Activated T-helper 1 cell treated with anti-CD3 and anti-CD28 coated beads, Interleukin-12 subunit alpha, Interleukin-12 subunit beta, Interleukin-2, Interleukin-4 antibody, amounts not matched to agents 30 ng/mL and 10 ng/mL and 1 ng/mL, durations not matched to agents 14 hours and 24 hours and 36 hours (primary cell): ENCODE data around the gene USP44. TPM values are rescaled to one million over a fixed set of nuclear protein-coding genes. Genes with fewer than 3 reads are reported as not detected.

Experiments
- DNase-seq: peaks from one replicate; pipeline ENCODE4 v3.0.0; 2021; ENCODE audit warnings: low spot score
- H3K27ac Mint-ChIP-seq: one replicate; pipeline ENCODE4 v1.8.0; 2021; ENCODE audit warnings: mild to moderate bottlenecking, mixed read lengths
- H3K27me3 Mint-ChIP-seq: one replicate; pipeline ENCODE4 v1.8.0; 2022; ENCODE audit warnings: mild to moderate bottlenecking, moderate library complexity, mixed read lengths; ENCODE audit not compliant: insufficient read depth
- H3K36me3 Mint-ChIP-seq: one replicate; pipeline ENCODE4 v1.8.0; 2021; ENCODE audit warnings: low read depth, mixed read lengths
- H3K4me1 Mint-ChIP-seq: one replicate; pipeline ENCODE4 v1.8.0; 2021; ENCODE audit warnings: low read depth, mixed read lengths
- H3K4me3 Mint-ChIP-seq: one replicate; pipeline ENCODE4 v1.8.0; 2021; ENCODE audit warnings: mild to moderate bottlenecking, moderate library complexity, mixed read lengths
- H3K9me3 Mint-ChIP-seq: one replicate; pipeline ENCODE4 v1.8.0; 2021; ENCODE audit warnings: mixed read lengths
- intact Hi-C: fragments of 100-400 bp; cut with micrococcal nuclease; formaldehyde crosslinking; loops from one replicate; pipeline ENCODE4 v1.15.1; 2024
- total RNA-seq: library from RNA; stranded (reverse); gene quantifications from 2 replicates; pipeline ENCODE4 v1.2.3, GENCODE V29; 2022

Gene USP44
- total RNA-seq, 1 donor from 2014 or later: 4.4 TPM

DNA sequence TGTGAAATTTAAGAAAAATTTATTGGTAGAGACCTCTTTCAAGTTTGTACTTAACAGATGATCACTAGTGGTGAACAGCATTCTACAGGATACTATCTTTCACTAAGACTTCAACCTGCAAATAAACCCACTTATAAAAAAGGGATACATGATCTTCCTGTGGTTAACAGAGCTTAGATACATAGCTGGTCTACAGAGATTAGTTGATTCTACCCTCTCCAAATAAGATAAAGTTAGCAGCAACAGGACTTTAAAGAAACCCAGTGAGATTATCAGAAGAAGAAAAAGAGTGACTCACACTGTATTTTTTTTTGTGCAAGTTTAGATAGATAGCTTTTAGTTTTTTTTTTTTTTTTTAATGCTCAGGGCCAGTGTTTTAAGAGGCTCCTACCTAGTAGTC is 34.5 kb downstream of the USP44 start:
- peaks cover 26% of the 10 kb centered on the region for H3K36me3 Mint-ChIP-seq
- H3K27ac Mint-ChIP-seq: no peak overlapping the region

DNA sequence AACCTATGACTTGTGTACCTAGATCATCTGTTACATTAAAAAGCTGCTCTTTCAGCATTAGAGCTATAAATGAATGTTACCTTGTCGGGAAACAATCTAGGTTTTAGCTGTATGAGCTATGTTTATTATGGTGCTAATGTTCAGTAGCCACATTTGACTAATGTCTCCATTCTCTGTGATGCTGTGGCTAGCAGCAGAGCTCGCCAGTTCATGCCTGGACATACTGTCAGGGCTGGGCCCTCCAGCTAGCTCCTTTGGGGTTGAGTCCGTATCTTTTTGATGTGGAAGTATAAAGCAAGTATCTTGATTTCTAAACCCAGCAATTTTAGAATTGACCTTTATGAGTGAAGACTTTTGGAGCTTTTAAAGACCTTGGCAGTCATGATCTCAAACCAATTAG is 36.1 kb downstream of the USP44 start:
- H3K36me3 Mint-ChIP-seq: peaks cover 32% of the 10 kb centered on the region

More for the DNA sequence above, 34.5 kb downstream of the USP44 start:
- intact Hi-C loops: no loop called here
- Mint-ChIP-seq H3K4me3 (no peak overlapping the region), H3K9me3 (no peaks in the 10 kb centered on the region), H3K4me1 (no peaks in the 10 kb centered on the region), H3K27me3 (no peaks in the 10 kb centered on the region)
- DNase-seq: no peak

DNA sequence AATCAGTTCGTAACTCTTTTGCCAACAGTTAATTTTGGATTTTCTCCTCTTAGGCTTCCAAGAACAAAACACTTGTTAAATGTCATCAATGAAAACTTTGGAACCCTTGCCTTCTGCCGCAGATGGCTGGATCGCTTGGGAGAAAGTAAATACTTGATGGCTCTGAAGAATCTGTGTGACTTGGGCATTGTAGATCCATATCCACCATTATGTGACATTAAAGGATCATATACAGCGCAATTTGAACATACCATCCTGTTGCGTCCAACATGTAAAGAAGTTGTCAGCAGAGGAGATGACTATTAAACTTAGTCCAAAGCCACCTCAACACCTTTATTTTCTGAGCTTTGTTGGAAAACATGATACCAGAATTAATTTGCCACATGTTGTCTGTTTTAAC is 37.7 kb downstream of the USP44 start:
- peaks cover 43% of the 10 kb centered on the region for H3K36me3 Mint-ChIP-seq
- no peaks in the 10 kb centered on the region for H3K4me1 Mint-ChIP-seq
- no peaks in the 10 kb centered on the region for H3K27me3 Mint-ChIP-seq
- intact Hi-C loops: no loop called here
- no peaks in the 10 kb centered on the region for H3K9me3 Mint-ChIP-seq
- H3K27ac Mint-ChIP-seq: no peak overlapping the region
- DNase-seq: no peak
- H3K4me3 Mint-ChIP-seq: no peak overlapping the region

More for the DNA sequence above, 36.1 kb downstream of the USP44 start:
- Mint-ChIP-seq H3K27ac (no peak overlapping the region), H3K9me3 (no peaks in the 10 kb centered on the region), H3K4me3 (no peak overlapping the region), H3K4me1 (no peaks in the 10 kb centered on the region), H3K27me3 (no peaks in the 10 kb centered on the region)
- intact Hi-C loops: no loop called here
- DNase-seq: no peak

DNA sequence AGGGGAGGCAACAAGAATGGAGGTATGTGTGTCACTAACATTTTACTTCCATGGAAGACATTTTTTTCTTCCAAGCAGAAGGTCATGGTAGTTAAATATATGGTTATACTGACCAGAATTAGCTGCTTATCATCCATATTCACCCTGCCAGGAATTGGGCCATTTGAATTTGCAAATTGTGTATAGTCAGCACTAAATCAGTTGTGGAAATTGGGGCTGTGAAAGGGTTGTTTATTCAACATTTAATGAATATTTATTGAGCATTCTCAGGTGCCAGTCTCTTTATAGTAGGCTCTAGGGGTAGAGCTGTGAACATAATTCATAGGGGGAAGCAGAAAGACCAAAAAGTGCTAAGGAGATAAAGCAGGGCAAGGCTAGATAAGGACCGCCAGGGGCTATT is 39.3 kb downstream of the USP44 start:
- Mint-ChIP-seq H3K27ac (no peak overlapping the region), H3K9me3 (no peaks in the 10 kb centered on the region), H3K27me3 (no peaks in the 10 kb centered on the region), H3K4me3 (no peak overlapping the region), H3K36me3 (peaks cover 47% of the 10 kb centered on the region), H3K4me1 (no peaks in the 10 kb centered on the region)
- intact Hi-C loops: no loop called here
- no peak for DNase-seq

DNA sequence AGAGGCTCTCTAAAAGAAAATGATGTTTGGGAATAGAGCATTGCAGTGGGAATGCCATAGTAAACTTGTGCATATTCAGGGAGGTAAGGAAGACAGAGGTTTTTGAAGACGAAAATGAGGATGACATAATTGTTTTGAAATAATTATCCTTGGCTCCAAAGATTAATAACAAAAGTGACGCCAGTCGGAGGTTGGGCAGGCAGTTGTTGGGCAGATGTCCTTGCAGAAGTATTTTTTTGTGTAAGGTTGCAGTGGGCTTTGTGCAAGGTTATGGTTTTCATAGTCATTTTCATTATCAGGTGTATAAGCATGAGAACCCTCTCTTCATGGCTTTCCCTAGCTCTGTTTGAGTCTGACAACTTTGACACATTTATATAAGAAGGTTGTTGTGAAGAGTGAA is 42.0 kb downstream of the USP44 start:
- intact Hi-C loops: no loop called here
- Mint-ChIP-seq H3K4me3 (no peak overlapping the region), H3K27me3 (no peaks in the 10 kb centered on the region), H3K9me3 (no peaks in the 10 kb centered on the region), H3K36me3 (peaks cover 48% of the 10 kb centered on the region), H3K27ac (no peak overlapping the region), H3K4me1 (no peaks in the 10 kb centered on the region)
- no peak for DNase-seq

DNA sequence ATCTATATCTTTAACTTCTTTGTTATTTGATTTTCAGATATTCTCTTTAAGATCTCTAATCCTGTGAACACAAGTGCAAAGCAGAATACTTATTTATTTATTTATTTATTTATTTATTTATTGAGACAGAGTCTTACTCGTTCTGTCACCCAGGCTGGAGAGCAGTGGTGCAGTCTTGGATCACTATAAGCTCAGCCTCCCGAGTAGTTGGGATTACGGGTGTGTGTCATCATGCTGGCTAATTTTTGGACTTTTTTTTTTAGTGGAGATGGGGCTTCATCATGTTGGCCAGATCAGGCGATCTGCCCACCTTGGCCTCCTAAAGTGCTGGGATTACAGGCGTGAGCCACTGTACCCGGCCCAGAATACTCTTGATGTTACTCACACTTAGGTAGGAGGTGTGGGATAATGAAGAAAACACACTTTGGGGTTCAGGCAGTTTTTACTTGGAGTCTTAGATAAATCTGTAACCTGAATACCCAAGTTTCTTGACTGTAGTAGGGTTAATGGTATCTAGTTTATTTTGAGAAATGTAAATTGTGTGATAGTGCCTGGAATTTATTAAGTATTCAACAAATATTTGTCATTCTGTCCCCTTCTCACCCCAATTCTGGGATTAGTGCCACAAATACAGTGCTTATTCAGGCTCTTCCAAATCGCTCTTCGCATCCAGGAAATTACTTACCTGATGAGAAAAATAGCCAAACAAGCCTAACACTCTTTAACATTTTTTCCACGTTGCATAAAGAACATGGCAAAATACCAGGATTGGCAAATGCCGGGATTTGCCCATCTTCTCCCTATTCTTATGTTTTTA is 44.4 kb downstream of the USP44 start:
- H3K4me1 Mint-ChIP-seq: peaks cover 5% of the 10 kb centered on the region
- H3K27me3 Mint-ChIP-seq: no peaks in the 10 kb centered on the region
- no peaks in the 10 kb centered on the region for H3K9me3 Mint-ChIP-seq
- H3K36me3 Mint-ChIP-seq: peaks cover 50% of the 10 kb centered on the region
- H3K27ac Mint-ChIP-seq: no peak overlapping the region
- no peak for DNase-seq
- intact Hi-C loops: no loop called here
- no peak overlapping the region for H3K4me3 Mint-ChIP-seq

DNA sequence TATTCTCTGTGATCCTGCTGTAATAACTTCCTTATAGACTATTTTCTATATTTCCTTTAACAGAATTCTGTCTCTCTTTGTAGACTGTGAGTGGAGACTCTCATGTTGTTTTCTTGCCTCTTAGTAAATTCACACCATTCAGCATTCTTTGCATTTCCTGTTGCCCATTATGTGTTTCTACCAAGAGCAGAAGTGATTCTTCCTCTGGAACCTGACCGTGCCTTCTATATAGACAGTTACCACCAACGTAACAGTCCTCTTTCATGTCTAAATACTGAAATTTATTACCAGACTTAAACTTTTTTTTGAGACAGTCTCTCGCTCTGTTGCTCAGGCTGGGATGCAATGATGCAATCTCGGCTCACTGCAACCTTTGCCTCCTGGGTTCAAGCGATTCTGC is 46.2 kb downstream of the USP44 start:
- no peaks in the 10 kb centered on the region for H3K9me3 Mint-ChIP-seq
- peaks cover 47% of the 10 kb centered on the region for H3K36me3 Mint-ChIP-seq
- no peak overlapping the region for H3K27ac Mint-ChIP-seq
- no peak overlapping the region for H3K4me3 Mint-ChIP-seq
- no peaks in the 10 kb centered on the region for H3K27me3 Mint-ChIP-seq
- intact Hi-C loops: no loop called here
- H3K4me1 Mint-ChIP-seq: peaks cover 5% of the 10 kb centered on the region
- no peak for DNase-seq

DNA sequence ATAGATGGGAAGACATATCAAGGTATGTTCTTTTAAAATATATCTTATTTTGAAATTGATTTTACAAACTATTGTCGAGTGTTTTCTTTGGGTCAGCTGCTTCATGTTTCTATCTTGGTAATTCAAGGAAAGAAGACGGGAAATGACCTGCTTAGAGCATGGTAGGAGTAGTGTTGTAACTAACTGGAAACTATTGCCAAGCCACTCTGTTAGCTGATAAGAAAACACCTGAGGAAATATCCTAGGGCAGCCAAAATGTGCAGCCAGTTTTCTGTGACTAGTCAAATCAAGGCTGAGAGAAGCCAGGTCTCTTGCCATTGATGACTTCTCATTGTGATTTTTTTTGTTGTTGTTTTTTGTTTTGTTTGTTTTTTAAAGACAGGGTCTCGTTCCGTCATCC is 47.1 kb downstream of the USP44 start:
- Mint-ChIP-seq H3K4me3 (no peak overlapping the region), H3K9me3 (no peaks in the 10 kb centered on the region), H3K36me3 (peaks cover 50% of the 10 kb centered on the region), H3K4me1 (peaks cover 11% of the 10 kb centered on the region), H3K27me3 (no peaks in the 10 kb centered on the region), H3K27ac (no peak overlapping the region)
- no peak for DNase-seq
- intact Hi-C loops: no loop called here

DNA sequence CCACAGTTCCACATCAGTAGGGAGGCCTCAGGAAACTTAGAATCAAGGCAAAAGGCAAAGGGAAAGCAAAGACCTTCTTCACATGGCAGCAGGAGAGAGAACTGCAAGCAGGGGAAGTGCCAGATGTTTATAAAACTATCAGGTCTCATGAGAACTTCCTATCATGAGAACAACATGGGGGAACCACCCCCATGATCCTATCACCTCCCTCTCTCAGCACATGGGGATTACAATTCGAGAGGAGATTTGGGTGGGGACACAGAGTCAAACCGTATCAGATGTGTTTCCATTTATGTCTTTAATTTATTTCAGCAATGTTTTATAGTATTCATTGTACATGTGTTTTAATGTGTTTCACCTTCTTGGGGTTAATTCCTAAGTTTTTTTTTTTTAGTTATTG is 51.5 kb downstream of the USP44 start:
- Mint-ChIP-seq H3K4me1 (peaks cover 16% of the 10 kb centered on the region), H3K4me3 (no peak overlapping the region), H3K27ac (no peak overlapping the region), H3K27me3 (no peaks in the 10 kb centered on the region), H3K9me3 (no peaks in the 10 kb centered on the region), H3K36me3 (peaks cover 65% of the 10 kb centered on the region)
- DNase-seq: no peak
- intact Hi-C loops: no loop called here

DNA sequence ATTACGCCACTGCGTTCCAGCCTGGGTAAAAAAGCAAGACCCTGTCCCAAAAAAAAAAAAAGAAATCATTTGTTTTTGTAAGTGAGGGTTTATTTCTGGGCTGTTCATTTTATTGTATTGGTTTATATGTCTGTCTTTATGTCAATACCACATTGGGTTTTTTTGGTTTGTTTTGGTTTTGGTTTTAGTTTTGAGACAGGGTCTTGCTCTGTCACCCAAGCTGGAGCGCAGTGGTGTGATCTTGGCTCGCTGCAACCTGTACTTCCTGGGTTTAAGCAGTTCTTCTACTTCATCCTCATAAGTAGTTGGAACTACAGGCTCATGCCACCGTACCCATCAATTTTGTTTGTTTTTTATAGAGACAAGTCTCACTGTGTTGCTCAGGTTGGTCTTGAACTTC is 52.3 kb downstream of the USP44 start:
- no peaks in the 10 kb centered on the region for H3K27me3 Mint-ChIP-seq
- intact Hi-C loops: no loop called here
- peaks cover 16% of the 10 kb centered on the region for H3K4me1 Mint-ChIP-seq
- H3K27ac Mint-ChIP-seq: no peak overlapping the region
- no peak overlapping the region for H3K4me3 Mint-ChIP-seq
- peaks cover 61% of the 10 kb centered on the region for H3K36me3 Mint-ChIP-seq
- no peaks in the 10 kb centered on the region for H3K9me3 Mint-ChIP-seq
- no peak for DNase-seq

DNA sequence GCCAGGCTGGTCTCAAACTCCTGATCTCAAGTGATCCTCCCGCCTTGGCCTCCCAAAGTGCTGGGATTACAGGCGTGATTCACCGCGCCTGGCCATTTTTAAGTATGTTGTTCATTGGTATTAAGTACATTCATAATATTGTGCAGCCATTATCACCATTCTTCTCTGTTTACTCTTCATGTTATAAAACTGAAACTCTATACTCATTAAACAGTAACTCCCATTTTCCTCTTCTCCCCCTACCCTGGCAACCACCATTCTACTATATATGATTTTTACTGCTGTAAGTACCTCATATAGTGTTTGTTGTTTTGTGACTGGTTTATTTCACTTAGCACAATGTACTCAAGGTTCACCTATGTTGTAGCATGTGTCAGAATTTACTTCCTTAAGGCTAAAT is 54.2 kb downstream of the USP44 start:
- Mint-ChIP-seq H3K4me3 (no peak overlapping the region), H3K36me3 (peaks cover 49% of the 10 kb centered on the region), H3K27me3 (no peaks in the 10 kb centered on the region), H3K27ac (no peak overlapping the region), H3K9me3 (no peaks in the 10 kb centered on the region), H3K4me1 (peaks cover 11% of the 10 kb centered on the region)
- intact Hi-C loops: no loop called here
- DNase-seq: no peak

DNA sequence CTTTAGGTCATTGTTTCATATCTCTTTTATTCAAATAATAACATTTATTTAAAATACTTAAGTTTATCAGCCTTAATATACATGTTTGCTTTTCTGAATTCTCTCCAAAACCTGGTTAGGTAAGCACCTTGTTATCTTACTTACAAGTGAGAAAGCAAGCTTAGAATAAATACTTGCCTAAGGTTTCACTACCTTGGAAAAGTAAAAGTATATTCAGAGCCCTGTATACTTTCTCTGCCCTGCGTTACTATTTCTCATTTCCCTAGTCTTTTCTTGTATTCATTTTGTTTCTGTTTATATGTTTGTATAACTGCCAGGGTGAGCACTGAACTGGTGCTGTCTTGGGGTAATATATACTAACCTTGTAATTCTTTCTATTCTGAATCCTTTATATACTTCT is 55.8 kb downstream of the USP44 start:
- H3K4me3 Mint-ChIP-seq: no peak overlapping the region
- intact Hi-C loops: no loop called here
- H3K36me3 Mint-ChIP-seq: peaks cover 56% of the 10 kb centered on the region
- H3K27ac Mint-ChIP-seq: no peak overlapping the region
- peaks cover 11% of the 10 kb centered on the region for H3K4me1 Mint-ChIP-seq
- H3K27me3 Mint-ChIP-seq: no peaks in the 10 kb centered on the region
- no peak for DNase-seq
- no peaks in the 10 kb centered on the region for H3K9me3 Mint-ChIP-seq

DNA sequence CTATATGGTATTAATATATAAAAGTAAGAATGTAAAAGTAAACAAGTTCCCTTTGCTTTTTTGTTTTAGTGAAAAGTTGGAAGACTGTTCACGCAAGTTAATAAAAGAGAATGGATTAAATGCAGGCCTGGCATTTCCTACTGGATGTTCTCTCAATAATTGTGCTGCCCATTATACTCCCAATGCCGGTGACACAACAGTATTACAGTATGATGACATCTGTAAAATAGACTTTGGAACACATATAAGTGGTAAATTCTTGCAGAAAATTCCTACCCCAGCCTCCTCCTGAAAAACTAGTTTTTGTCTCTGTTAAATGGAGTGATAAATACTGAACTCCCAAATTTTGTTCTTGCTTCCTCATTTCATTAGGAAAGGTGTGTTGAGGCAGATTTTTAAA is 56.4 kb downstream of the USP44 start:
- H3K27ac Mint-ChIP-seq: no peak overlapping the region
- H3K36me3 Mint-ChIP-seq: peaks cover 51% of the 10 kb centered on the region
- peaks cover 11% of the 10 kb centered on the region for H3K4me1 Mint-ChIP-seq
- no peaks in the 10 kb centered on the region for H3K9me3 Mint-ChIP-seq
- H3K27me3 Mint-ChIP-seq: no peaks in the 10 kb centered on the region
- no peak for DNase-seq
- H3K4me3 Mint-ChIP-seq: no peak overlapping the region
- intact Hi-C loops: no loop called here

DNA sequence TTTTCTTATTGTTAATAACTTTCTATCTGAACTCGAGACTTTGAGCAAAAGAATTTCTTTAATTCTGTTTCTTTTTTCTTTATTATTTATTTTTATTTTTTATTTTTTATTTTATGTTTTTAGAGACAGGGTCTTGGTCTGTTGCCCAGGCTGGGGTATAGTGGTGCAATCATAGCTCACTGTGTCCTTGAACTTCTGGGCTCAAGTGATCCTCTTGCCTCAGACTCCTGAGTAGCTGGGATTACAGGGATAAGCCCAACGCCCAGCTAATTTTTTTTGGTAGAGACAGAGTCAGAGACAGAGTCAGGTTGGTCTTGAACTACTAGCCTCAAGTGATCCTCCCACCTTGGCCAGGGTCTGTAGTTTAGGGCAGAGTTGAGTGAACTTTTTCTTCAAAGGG is 58.8 kb downstream of the USP44 start:
- intact Hi-C loops: no loop called here
- Mint-ChIP-seq H3K36me3 (peaks cover 36% of the 10 kb centered on the region), H3K27ac (no peak overlapping the region), H3K27me3 (no peaks in the 10 kb centered on the region), H3K4me3 (no peak overlapping the region), H3K4me1 (no peaks in the 10 kb centered on the region), H3K9me3 (no peaks in the 10 kb centered on the region)
- no peak for DNase-seq
